Ascending aorta (tissue), 2 donors: ENCODE measurements around the gene MYBPC2. TPM values are rescaled to one million over a fixed set of nuclear protein-coding genes. Genes with fewer than 3 reads are reported as not detected.
A peak's percentile ranks its signal among the peaks of the same experiment; 100 is the strongest.

Experiments
- DNase-seq, 2 donors: peaks; one replicate each; pipeline ENCODE4 v3.0.0-alpha.2; 2019; ENCODE audit warnings: low spot score in 2 of 2
- H3K27ac ChIP-seq, 2 donors: fragments of 200-600 bp; sonication (generic); one replicate each; pipeline ENCODE4 v1.5.1; 2016 to 2017; ENCODE audit warnings: mild to moderate bottlenecking in 1 of 2
- H3K27me3 ChIP-seq: fragments of 200-600 bp; sonication (generic); one replicate; pipeline ENCODE4 v1.5.1; 2017
- H3K36me3 ChIP-seq, 2 donors: fragments of 200-600 bp; sonication (generic); one replicate each; pipeline ENCODE4 v1.5.1; 2016
- H3K4me1 ChIP-seq, 2 donors: fragments of 200-600 bp; sonication (generic); one replicate each; pipeline ENCODE4 v1.5.1; 2016 to 2017; ENCODE audit warnings: mild to moderate bottlenecking in 1 of 2
- H3K4me3 ChIP-seq, 2 donors: fragments of 200-600 bp; sonication (generic); one replicate each; pipeline ENCODE4 v1.5.1; 2016 to 2017; ENCODE audit warnings: mild to moderate bottlenecking in 1 of 2
- H3K9me3 ChIP-seq, 2 donors: fragments of 200-600 bp; sonication (generic); one replicate each; pipeline ENCODE4 v1.5.1; 2016
- intact Hi-C: fragments of 100-400 bp; cut with DNase I; formaldehyde crosslinking; loops from one replicate; pipeline ENCODE4 v1.15.1; 2023
- total RNA-seq: library from RNA; depleted of rRNA; stranded (reverse); fragments of >200 nt; gene quantifications from one replicate; pipeline ENCODE4 v1.1.0, GENCODE V29; 2016
- TF ChIP-seq, protein P1 (sequence below), 3 experiments: fragments of 200-600 bp in 2 of 3; fragments of 450-650 bp in 1 of 3; sonication (generic) in 2 of 3; IDR thresholded peaks; one replicate each; pipeline ENCODE4 v1.5.1; 2016 to 2019; ENCODE audit warnings: antibody characterized with exemption in 3 of 3, mild to moderate bottlenecking in 1 of 3, moderate library complexity in 1 of 3

Gene MYBPC2
- total RNA-seq, 1 donor from 2014 or later: not detected

DNA sequence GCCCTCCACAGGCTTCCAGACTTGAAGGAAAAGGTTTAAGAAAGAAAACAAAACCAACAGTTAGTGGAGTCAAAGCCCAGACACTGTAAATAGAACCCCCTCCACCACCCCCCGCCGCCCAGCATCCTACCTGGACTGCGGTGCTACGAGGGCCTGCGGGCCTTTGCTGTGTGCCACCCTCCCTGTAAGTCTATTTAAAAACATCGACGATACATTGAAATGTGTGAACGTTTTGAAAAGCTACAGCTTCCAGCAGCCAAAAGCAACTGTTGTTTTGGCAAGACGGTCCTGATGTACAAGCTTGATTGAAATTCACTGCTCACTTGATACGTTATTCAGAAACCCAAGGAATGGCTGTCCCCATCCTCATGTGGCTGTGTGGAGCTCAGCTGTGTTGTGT is 50.2 kb downstream of the MYBPC2 start:
- Histone ChIP-seq H3K27me3 (no peaks in the 10 kb centered on the region), H3K4me1 (peaks cover 0 to under 1% of the 10 kb centered on the region in 2 donors), H3K4me3 (no peak overlapping the region), H3K9me3 (no peaks in the 10 kb centered on the region), H3K27ac (no peak overlapping the region), H3K36me3 (peaks cover 39 to 47% of the 10 kb centered on the region in 2 donors)
- no peak for DNase-seq
- TF ChIP-seq, protein P1, sequence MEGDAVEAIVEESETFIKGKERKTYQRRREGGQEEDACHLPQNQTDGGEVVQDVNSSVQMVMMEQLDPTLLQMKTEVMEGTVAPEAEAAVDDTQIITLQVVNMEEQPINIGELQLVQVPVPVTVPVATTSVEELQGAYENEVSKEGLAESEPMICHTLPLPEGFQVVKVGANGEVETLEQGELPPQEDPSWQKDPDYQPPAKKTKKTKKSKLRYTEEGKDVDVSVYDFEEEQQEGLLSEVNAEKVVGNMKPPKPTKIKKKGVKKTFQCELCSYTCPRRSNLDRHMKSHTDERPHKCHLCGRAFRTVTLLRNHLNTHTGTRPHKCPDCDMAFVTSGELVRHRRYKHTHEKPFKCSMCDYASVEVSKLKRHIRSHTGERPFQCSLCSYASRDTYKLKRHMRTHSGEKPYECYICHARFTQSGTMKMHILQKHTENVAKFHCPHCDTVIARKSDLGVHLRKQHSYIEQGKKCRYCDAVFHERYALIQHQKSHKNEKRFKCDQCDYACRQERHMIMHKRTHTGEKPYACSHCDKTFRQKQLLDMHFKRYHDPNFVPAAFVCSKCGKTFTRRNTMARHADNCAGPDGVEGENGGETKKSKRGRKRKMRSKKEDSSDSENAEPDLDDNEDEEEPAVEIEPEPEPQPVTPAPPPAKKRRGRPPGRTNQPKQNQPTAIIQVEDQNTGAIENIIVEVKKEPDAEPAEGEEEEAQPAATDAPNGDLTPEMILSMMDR (IDR thresholded peaks at IDR 0.05): no peak
- intact Hi-C loops: no loop called here

DNA sequence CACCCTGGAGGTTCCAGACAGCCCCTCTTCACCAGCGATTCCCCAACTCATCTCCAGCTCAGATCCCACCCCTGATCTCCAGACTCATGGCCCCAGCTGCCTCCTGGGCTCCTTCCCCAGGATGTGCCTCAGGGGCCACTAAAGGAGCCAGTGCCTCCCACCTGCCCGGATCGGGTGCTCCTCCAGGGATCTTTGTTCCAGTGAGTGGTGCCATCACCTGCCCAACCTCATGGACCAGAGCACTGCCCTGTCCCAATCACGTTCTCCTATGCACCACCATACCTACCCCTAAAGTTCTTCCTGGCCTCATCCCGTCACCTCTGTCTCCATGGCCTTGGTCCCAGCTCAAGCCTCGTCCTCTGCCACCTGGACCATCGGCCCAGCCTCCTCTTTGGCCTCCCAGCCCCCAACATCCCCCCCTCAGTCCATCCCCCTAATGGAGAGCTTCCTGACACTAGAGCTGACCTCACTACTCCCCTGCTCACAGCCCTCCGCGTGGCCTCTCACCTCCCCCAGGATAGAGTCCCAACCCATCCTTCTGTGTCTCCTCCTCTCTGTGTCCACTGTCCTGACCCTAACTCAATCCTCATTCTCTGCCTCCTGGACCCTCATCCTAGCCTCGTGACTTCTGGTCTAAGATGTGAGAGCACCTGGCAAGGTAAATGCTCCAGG is 52.7 kb downstream of the MYBPC2 start:
- intact Hi-C loops: no loop called here
- no peak overlapping the region for H3K27ac ChIP-seq
- H3K36me3 ChIP-seq: peaks cover 26 to 32% of the 10 kb centered on the region in 2 donors
- H3K27me3 ChIP-seq: no peaks in the 10 kb centered on the region
- DNase-seq: no peak
- H3K4me1 ChIP-seq: no peaks in the 10 kb centered on the region
- H3K4me3 ChIP-seq: no peak overlapping the region
- no peaks in the 10 kb centered on the region for H3K9me3 ChIP-seq
- TF ChIP-seq, protein P1 (IDR thresholded peaks at IDR 0.05): no peak

DNA sequence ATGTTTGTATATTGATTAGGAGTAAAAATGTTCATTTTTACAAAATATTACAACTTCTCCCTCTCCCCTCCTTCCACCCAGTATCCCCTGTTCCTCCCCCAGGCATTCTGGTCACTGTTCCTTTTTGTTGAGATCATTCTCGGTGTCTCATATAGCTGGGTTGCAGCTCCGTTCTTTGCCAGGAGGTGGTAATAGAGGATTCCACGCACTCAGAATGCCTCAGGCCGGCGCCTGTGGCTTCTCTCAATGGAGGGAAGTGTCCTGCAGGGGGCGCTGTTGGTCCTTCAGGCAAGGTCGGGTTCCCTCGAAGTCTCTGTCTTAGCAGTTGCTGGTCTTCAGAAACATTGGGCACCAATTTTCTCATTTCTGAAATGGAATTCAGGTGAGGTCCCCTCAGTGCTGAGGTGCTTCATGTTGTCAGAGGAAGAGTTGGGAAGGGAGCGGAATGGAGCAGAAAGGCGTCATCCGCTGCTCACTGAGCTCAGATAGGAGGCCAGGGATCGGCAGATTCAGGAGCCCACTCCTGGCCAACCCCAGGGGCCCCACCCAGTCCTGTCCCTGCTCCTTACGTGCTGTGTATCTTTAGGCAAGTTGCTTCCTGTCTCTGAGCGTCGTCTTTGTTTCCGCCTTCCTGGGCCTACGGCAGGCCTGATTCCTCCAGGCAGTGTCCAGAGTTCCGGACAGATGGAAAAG is 54.3 kb downstream of the MYBPC2 start:
- Histone ChIP-seq H3K36me3 (peaks cover 12 to 16% of the 10 kb centered on the region in 2 donors), H3K4me1 (no peaks in the 10 kb centered on the region), H3K9me3 (no peaks in the 10 kb centered on the region), H3K27ac (no peak overlapping the region), H3K27me3 (no peaks in the 10 kb centered on the region), H3K4me3 (no peak overlapping the region)
- no peak for DNase-seq
- TF ChIP-seq, protein P1 (IDR thresholded peaks at IDR 0.05): peak in 1 of 3 experiments; percentile 28
- intact Hi-C loops: no loop called here

DNA sequence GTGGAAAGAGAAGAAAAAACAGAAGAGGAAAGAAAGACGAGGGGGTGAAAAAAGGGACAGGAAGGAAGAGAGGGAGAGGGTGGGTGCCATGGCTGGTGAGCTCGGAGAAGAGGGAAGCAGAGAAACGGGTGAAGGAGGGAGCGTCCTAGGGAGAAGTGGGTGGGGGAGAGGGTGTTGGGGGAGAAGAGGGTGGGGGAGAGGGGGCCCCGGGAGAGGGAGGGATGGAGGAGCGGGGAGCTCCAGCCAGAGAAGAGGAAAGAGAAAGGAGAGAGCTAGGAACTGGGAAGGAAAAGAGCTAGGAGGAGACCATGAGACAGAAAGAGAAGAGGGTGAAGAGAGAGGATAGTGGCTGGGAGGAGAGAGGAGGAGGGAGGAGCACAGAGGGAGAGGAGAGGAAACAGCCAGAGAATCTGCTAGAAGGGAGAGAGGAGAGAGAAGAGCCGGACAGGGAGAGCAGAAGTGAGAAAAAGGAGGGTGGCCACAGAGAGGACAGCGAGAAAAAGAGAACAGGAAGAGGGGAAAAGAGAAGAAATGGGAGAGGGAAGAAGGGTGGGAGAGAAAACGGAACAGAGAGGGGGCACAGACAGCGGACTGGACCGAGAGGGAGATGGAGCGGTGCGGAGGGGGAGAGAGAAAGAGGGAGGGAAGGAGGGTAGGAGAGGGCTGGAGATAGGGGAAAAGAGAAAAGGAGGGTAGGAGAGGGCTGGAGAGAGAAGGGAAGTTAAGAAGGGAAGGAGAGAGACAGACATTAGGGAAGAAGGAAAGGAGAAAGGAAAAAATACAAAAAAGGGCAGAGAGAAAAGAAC is 55.9 kb downstream of the MYBPC2 start:
- H3K36me3 ChIP-seq: peaks cover 0 to 3% of the 10 kb centered on the region in 2 donors
- H3K27me3 ChIP-seq: no peaks in the 10 kb centered on the region
- H3K4me1 ChIP-seq: no peaks in the 10 kb centered on the region
- DNase-seq: no peak
- TF ChIP-seq, protein P1 (IDR thresholded peaks at IDR 0.05): no peak
- H3K9me3 ChIP-seq: no peaks in the 10 kb centered on the region
- no peak overlapping the region for H3K27ac ChIP-seq
- H3K4me3 ChIP-seq: no peak overlapping the region
- intact Hi-C loops: no loop called here

DNA sequence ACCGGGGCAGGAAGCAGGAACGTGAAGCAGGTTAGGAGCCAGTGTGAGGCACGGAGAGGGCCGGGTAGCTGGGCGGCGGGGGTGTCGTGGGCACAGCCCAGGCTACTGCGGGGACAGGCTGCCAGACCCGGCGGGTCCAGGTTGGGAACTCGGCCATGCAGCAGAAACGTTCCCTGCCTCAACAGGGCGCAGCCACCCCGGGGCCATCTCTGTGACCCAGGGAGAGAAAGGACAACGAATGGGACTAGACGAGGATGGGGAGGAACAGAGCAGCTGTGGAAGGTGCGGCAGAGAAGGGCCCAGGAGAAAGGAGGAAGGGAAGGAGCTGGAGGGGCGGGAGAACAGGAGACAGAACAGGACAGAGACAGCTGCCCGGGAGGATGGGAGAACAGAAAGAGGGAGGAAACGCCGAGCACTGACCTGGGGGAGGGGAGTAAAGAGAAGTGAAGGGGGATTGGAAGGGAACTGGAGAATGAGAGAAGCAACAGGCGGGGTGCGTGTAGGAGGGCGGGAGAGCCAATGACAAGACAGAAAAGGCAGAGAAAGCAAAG is 56.8 kb downstream of the MYBPC2 start:
- H3K4me3 ChIP-seq: no peak overlapping the region
- no peak overlapping the region for H3K27ac ChIP-seq
- H3K4me1 ChIP-seq: no peaks in the 10 kb centered on the region
- intact Hi-C loops: no loop called here
- peaks cover 0 to 3% of the 10 kb centered on the region in 2 donors for H3K36me3 ChIP-seq
- H3K27me3 ChIP-seq: no peaks in the 10 kb centered on the region
- no peaks in the 10 kb centered on the region for H3K9me3 ChIP-seq
- TF ChIP-seq, protein P1 (IDR thresholded peaks at IDR 0.05): no peak
- DNase-seq: no peak
